H1 (cell line): ENCODE data around the gene SIRT5. TPM values are rescaled to one million over a fixed set of nuclear protein-coding genes. Genes with fewer than 3 reads are reported as not detected.

ENCODE experiments used
- CTCF ChIA-PET: fragments of 300-600 bp; sonication (Branson Sonifier 250); formaldehyde crosslinking; loops from one replicate; lab custom pipeline; 2021; ENCODE audit not compliant: partially characterized antibody; lab: Charles Lee
- POLR2A ChIA-PET: fragments of 300-600 bp; sonication (Branson Sonifier 250); formaldehyde crosslinking; loops from one replicate; lab custom pipeline; 2021; ENCODE audit warnings: inconsistent platforms; ENCODE audit not compliant: partially characterized antibody; lab: Charles Lee
- DNase-seq, 2 experiments: peaks; one replicate each; pipeline versions ENCODE4 v3.0.0 to v3.0.0-alpha.2; 2010 to 2022; ENCODE audit warnings: low spot score in 2 of 2, low read depth in 1 of 2, mixed read lengths in 1 of 2
- FAIRE-seq: peaks from 2 replicates; lab custom pipeline; 2011; peaks lifted over from hg19 to GRCh38; lab: Jason Lieb, UNC
- H2AFZ ChIP-seq: 2 replicates; pipeline ENCODE4 v1.8.1; 2012; ENCODE audit warnings: low read length, inconsistent platforms
- H2AK5ac ChIP-seq: 2 replicates; pipeline ENCODE4 v1.6.1; 2013; ENCODE audit warnings: low read depth, low read length
- H2BK120ac ChIP-seq: replicated peaks from 2 replicates; pipeline ENCODE3; 2013; ENCODE audit warnings: low read depth, low read length, inconsistent platforms
- H2BK12ac ChIP-seq: 2 replicates; pipeline ENCODE4 v1.6.1; 2013; ENCODE audit warnings: low read depth, low read length
- H2BK15ac ChIP-seq: 2 replicates; pipeline ENCODE4 v1.6.1; 2013; ENCODE audit warnings: low read length
- H2BK20ac ChIP-seq: 2 replicates; pipeline ENCODE4 v1.6.1; 2013; ENCODE audit warnings: low read length
- H2BK5ac ChIP-seq: 2 replicates; pipeline ENCODE4 v1.6.1; 2013; ENCODE audit warnings: low read depth, low read length
- H3K14ac ChIP-seq: 2 replicates; pipeline ENCODE4 v1.6.1; 2013; ENCODE audit warnings: inconsistent platforms; ENCODE audit not compliant: insufficient read length
- H3K18ac ChIP-seq: 2 replicates; pipeline ENCODE4 v1.6.1; 2013; ENCODE audit warnings: low read length; ENCODE audit errors: extremely low read depth
- H3K23ac ChIP-seq: 2 replicates; pipeline ENCODE4 v1.6.1; 2013; ENCODE audit warnings: inconsistent platforms; ENCODE audit not compliant: insufficient read length
- H3K23me2 ChIP-seq: 2 replicates; pipeline ENCODE4 v1.6.1; 2013; ENCODE audit warnings: low read depth, low read length
- H3K27ac ChIP-seq: 2 replicates; pipeline ENCODE4 v1.6.1; 2011; ENCODE audit warnings: low read depth, low read length, inconsistent platforms
- H3K27me3 ChIP-seq, 4 experiments: replicated peaks in 1 of 4; 1 replicate in 1 of 4; 2 replicates in 3 of 4; pipeline versions ENCODE4 v1.6.1 to v1.8.1; 2011 to 2013; ENCODE audit warnings: low read length in 3 of 4, mild to moderate bottlenecking in 3 of 4, inconsistent platforms in 2 of 4, mixed read lengths in 2 of 4, moderate library complexity in 1 of 4; ENCODE audit not compliant: control insufficient read depth in 3 of 4, insufficient read depth in 3 of 4; ENCODE audit errors: extremely low read depth in 1 of 4
- H3K36me3 ChIP-seq, 4 experiments: 2 replicates each; pipeline versions ENCODE4 v1.6.1 to v1.8.1; 2011 to 2013; ENCODE audit warnings: mild to moderate bottlenecking in 4 of 4, low read length in 3 of 4, moderate library complexity in 2 of 4, control low read depth in 1 of 4, inconsistent platforms in 1 of 4; ENCODE audit not compliant: insufficient read depth in 4 of 4, control insufficient read depth in 2 of 4
- H3K4ac ChIP-seq: replicated peaks from 2 replicates; pipeline ENCODE3; 2013; ENCODE audit warnings: low read length, low read depth, mixed read lengths, inconsistent platforms; ENCODE audit not compliant: insufficient read length
- H3K4me1 ChIP-seq, 4 experiments: replicated peaks in 1 of 4; 1 replicate in 1 of 4; 2 replicates in 3 of 4; pipeline versions ENCODE4 v1.6.1 to v1.8.1; 2011 to 2013; ENCODE audit warnings: low read length in 3 of 4, inconsistent platforms in 2 of 4, mixed read lengths in 1 of 4; ENCODE audit not compliant: insufficient read depth in 4 of 4, control insufficient read depth in 3 of 4
- H3K4me2 ChIP-seq, 2 experiments: 2 replicates each; pipeline versions ENCODE4 v1.6.1 to v1.8.1; 2011 to 2013; ENCODE audit warnings: low read depth in 2 of 2, low read length in 2 of 2, control low read depth in 1 of 2, inconsistent platforms in 1 of 2, mild to moderate bottlenecking in 1 of 2; ENCODE audit not compliant: insufficient read depth in 1 of 2
- H3K4me3 ChIP-seq, 4 experiments: fragments of 200-600, 300-600 bp in 1 of 4; sonication (generic), shearing (Covaris generic), sonication (Bioruptor Twin) in 1 of 4; 2 replicates each; pipeline versions ENCODE4 v1.5.1 to v1.8.1; 2011 to 2016; ENCODE audit warnings: low read length in 4 of 4, low read depth in 3 of 4, control low read depth in 2 of 4, inconsistent platforms in 2 of 4, mild to moderate bottlenecking in 2 of 4, mixed read lengths in 1 of 4, moderate library complexity in 1 of 4; ENCODE audit not compliant: insufficient read depth in 2 of 4; ENCODE audit errors: extremely low read depth in 1 of 4
- H3K56ac ChIP-seq: replicated peaks from 2 replicates; pipeline ENCODE3; 2013; ENCODE audit warnings: low read depth, mild to moderate bottlenecking, mixed read lengths, low read length, inconsistent platforms; ENCODE audit not compliant: insufficient read length
- H3K79me1 ChIP-seq: 2 replicates; pipeline ENCODE4 v1.6.1; 2013; ENCODE audit warnings: low read depth, low read length, control low read depth
- H3K79me2 ChIP-seq, 2 experiments: 2 replicates each; pipeline versions ENCODE4 v1.6.1 to v1.8.1; 2012 to 2013; ENCODE audit warnings: low read length in 2 of 2, mild to moderate bottlenecking in 2 of 2, inconsistent platforms in 1 of 2; ENCODE audit not compliant: insufficient read depth in 2 of 2, control insufficient read depth in 1 of 2
- H3K9ac ChIP-seq, 4 experiments: replicated peaks in 1 of 4; 1 replicate in 1 of 4; 2 replicates in 3 of 4; pipeline versions ENCODE4 v1.6.1 to v1.8.1; 2011 to 2013; ENCODE audit warnings: low read depth in 3 of 4, low read length in 3 of 4, control low read depth in 2 of 4, mild to moderate bottlenecking in 2 of 4, moderate library complexity in 2 of 4, inconsistent platforms in 1 of 4; ENCODE audit errors: extremely low read depth in 1 of 4
- H3K9me3 ChIP-seq, 2 experiments: 2 replicates each; pipeline versions ENCODE4 v1.6.1 to v1.8.1; 2012 to 2013; ENCODE audit warnings: mild to moderate bottlenecking in 2 of 2, moderate library complexity in 2 of 2, control low read depth in 1 of 2, inconsistent platforms in 1 of 2, low read depth in 1 of 2, low read length in 1 of 2, mixed read lengths in 1 of 2; ENCODE audit not compliant: insufficient read depth in 2 of 2
- H4K20me1 ChIP-seq, 2 experiments: replicated peaks in 1 of 2; 2 replicates each; pipeline versions ENCODE3 to v1.8.1; 2011 to 2013; ENCODE audit warnings: inconsistent platforms in 2 of 2, low read length in 2 of 2, mild to moderate bottlenecking in 1 of 2; ENCODE audit not compliant: insufficient read depth in 2 of 2, control insufficient read depth in 1 of 2
- H4K5ac ChIP-seq: 2 replicates; pipeline ENCODE4 v1.6.1; 2013; ENCODE audit warnings: low read length, low read depth, mixed read lengths, inconsistent platforms; ENCODE audit not compliant: insufficient read length
- H4K8ac ChIP-seq: 2 replicates; pipeline ENCODE4 v1.8.0; 2013; ENCODE audit warnings: mild to moderate bottlenecking, moderate library complexity, low read length, inconsistent platforms; ENCODE audit not compliant: insufficient read depth; ENCODE audit errors: extremely low read depth
- H4K91ac ChIP-seq: replicated peaks from 2 replicates; pipeline ENCODE3; 2013; ENCODE audit warnings: low read length, mixed read lengths, inconsistent platforms; ENCODE audit not compliant: insufficient read length
- BACH1 ChIP-seq: IDR thresholded peaks from 2 replicates; pipeline ENCODE4 v1.6.1; 2012; ENCODE audit warnings: low read length, improper control_type of control experiment
- EGR1 ChIP-seq: IDR thresholded peaks from 2 replicates; pipeline ENCODE4 v1.6.1; 2011; ENCODE audit warnings: low read depth, low read length, borderline replicate concordance
- WGBS, 2 experiments: shearing (Covaris generic) in 1 of 2; methylation state at CpG; one replicate each; pipeline versions ENCODE4 v1.1.6 to v1.1.7; 2013 to 2015; ENCODE audit warnings: low lambda C conversion rate in 2 of 2, mixed read lengths in 2 of 2, inconsistent platforms in 1 of 2, low coverage in 1 of 2, missing lambda C conversion rate in 1 of 2; ENCODE audit not compliant: insufficient replicate concordance in 2 of 2, insufficient coverage in 1 of 2, insufficient read length in 1 of 2; ENCODE audit errors: extremely low coverage in 1 of 2, missing lambda C conversion rate in 1 of 2; 5-methylcytosine and 5-hydroxymethylcytosine counted together
- polyA plus RNA-seq, 7 experiments: library from polyadenylated mRNA; depleted of rRNA in 3 of 7; stranded (reverse) in 5 of 7; unstranded in 2 of 7; fragments of >200 nt in 5 of 7; fragments of 200-250 nt in 2 of 7; gene quantifications; 1 replicate in 5 of 7; 2 replicates in 1 of 7; 4 replicates in 1 of 7; pipeline versions ENCODE4 v1.2.1 to v1.2.3, GENCODE V29; 2011 to 2013; ENCODE audit warnings: missing spikeins in 2 of 7, mixed read lengths in 2 of 7
- total RNA-seq: library from RNA; stranded (reverse); fragmentation: NEBNext Ultra II Directional; extraction: Animal tissue kit (Norgen Biotek cat#: 25700); gene quantifications from 2 replicates; pipeline ENCODE4 v1.2.1, GENCODE V29; 2021

SIRT5 gene
- total and polyA plus RNA-seq, 2 of the 8 experiments (the other 6 are each of a cell fraction or from before 2014, with no cell fraction given), result 7.4 to 14.7 TPM

- H3K79me1 ChIP-seq, result no peaks in the 10 kb centered on the region
- no peak overlapping the region for H2BK20ac ChIP-seq
- FAIRE-seq, result no peak
- H3K18ac ChIP-seq, result no peak overlapping the region
- no peaks in the 10 kb centered on the region for H4K20me1 ChIP-seq
- DNase-seq, result no peak
- no peak overlapping the region for H3K56ac ChIP-seq
- H3K23ac ChIP-seq, result no peak overlapping the region
- no peak overlapping the region for H3K14ac ChIP-seq
- H2BK15ac ChIP-seq, result no peak overlapping the region
- no peaks in the 10 kb centered on the region for H3K9me3 ChIP-seq
- no peak overlapping the region for H3K4ac ChIP-seq
- H3K4me1 ChIP-seq, result peaks cover 0 to 10% (median under 1%) of the 10 kb centered on the region in 4 experiments; a peak in 2 of 7 replicates
- ChIA-PET POLR2A (no interaction called here), CTCF (no interaction called here)
- no peaks in the 10 kb centered on the region for H3K27me3 ChIP-seq
- H4K91ac ChIP-seq, result no peak overlapping the region
- no peak overlapping the region for H3K27ac ChIP-seq
- H4K8ac ChIP-seq, result no peak overlapping the region
- no peaks in the 10 kb centered on the region for H3K23me2 ChIP-seq
- TF ChIP-seq EGR1, result no peak
- TF ChIP-seq BACH1, result no peak
- peaks cover 0 to 14% (median under 1%) of the 10 kb centered on the region in 4 experiments; a peak in 2 of 8 replicates for H3K36me3 ChIP-seq
- no peak overlapping the region for H2BK120ac ChIP-seq
- H2AFZ ChIP-seq, result no peak overlapping the region
- no peaks in the 10 kb centered on the region for H3K79me2 ChIP-seq
- no peak overlapping the region for H2AK5ac ChIP-seq
- 93% methylated on average over 5 of the region's 5 CpGs; no CpG with 5 or more reads in 1 of the 2 experiments for WGBS, 2 experiments
- H3K9ac ChIP-seq, result no peak overlapping the region
- H3K4me2 ChIP-seq, result no peak overlapping the region
- H3K4me3 ChIP-seq, result no peak overlapping the region
- H2BK5ac ChIP-seq, result no peak overlapping the region
- no peak overlapping the region for H2BK12ac ChIP-seq
- H4K5ac ChIP-seq, result no peak overlapping the region
These were observed 66.9 kb downstream of the SIRT5 start for GRCh38 chr6:13641315-13641714.
